ENCODE results near the gene ZDHHC6. TPM values are rescaled to one million over a fixed set of nuclear protein-coding genes. Genes with fewer than 3 reads are reported as not detected.
A peak's percentile ranks its signal among the peaks of the same experiment; 100 is the strongest.

The ZDHHC6 gene
- total and polyA plus RNA-seq, 8 donors, result 20.0 to 57.1 (median 25.5) TPM

- TF ChIP-seq POLR2A (IDR thresholded peaks at IDR 0.05), result no peak
- no peak for TF ChIP-seq POLR2AphosphoS5 (IDR thresholded peaks at IDR 0.05)
- no peak for TF ChIP-seq EP300 (IDR thresholded peaks at IDR 0.05)
- no peak for TF ChIP-seq CTCF (IDR thresholded peaks at IDR 0.05)
- peak; percentile 48 to 79 for DNase-seq
- Histone ChIP-seq H3K27ac (no peak overlapping the region), H3K27me3 (no peaks in the 10 kb centered on the region), H3K36me3 (no peaks in the 10 kb centered on the region), H3K4me3 (no peak overlapping the region), H3K4me1 (peaks cover 8 to 10% (median 9%) of the 10 kb centered on the region in 4 donors), H3K9me3 (no peaks in the 10 kb centered on the region)
- WGBS, 5 donors, result 20 to 53% (median 25%) methylated on average over 2 of the region's 2 CpGs
- intact Hi-C loops (cut with DNase I; ENCODE audit: low total_unique reads), result no loop called here
Measured at GRCh38 chr10:112490545-112490944, 43.8 kb upstream of the ZDHHC6 start.

GRCh38 chr10:112487964-112488363, 41.2 kb upstream of the ZDHHC6 start:
- Histone ChIP-seq H3K27ac (no peak overlapping the region), H3K36me3 (no peaks in the 10 kb centered on the region), H3K9me3 (no peaks in the 10 kb centered on the region), H3K4me3 (no peak overlapping the region), H3K4me1 (peaks cover 8 to 10% (median 9%) of the 10 kb centered on the region in 4 donors), H3K27me3 (no peaks in the 10 kb centered on the region)
- intact Hi-C loops (cut with DNase I; ENCODE audit: low total_unique reads), result no loop called here
- TF ChIP-seq CTCF (IDR thresholded peaks at IDR 0.05) (no peak), POLR2A (IDR thresholded peaks at IDR 0.05) (no peak), POLR2AphosphoS5 (IDR thresholded peaks at IDR 0.05) (no peak), EP300 (IDR thresholded peaks at IDR 0.05) (no peak)
- no peak for DNase-seq

GRCh38 chr10:112484399-112484798, 37.7 kb upstream of the ZDHHC6 start:
- H3K9me3 ChIP-seq, result no peaks in the 10 kb centered on the region
- WGBS, 5 donors, result 84 to 92% (median 90%) methylated on average over 2 of the region's 2 CpGs

GRCh38 chr10:112481602-112482001, 34.9 kb upstream of the ZDHHC6 start:
- TF ChIP-seq CTCF (IDR thresholded peaks at IDR 0.05) (no peak), POLR2AphosphoS5 (IDR thresholded peaks at IDR 0.05) (no peak), POLR2A (IDR thresholded peaks at IDR 0.05) (no peak), EP300 (IDR thresholded peaks at IDR 0.05) (no peak)
- no peak overlapping the region for H3K27ac ChIP-seq
- DNase-seq, result peak in 1 of 2 donors; percentile 26
- 85 to 89% (median 88%) methylated on average over 3 of the region's 3 CpGs for WGBS, 5 donors
- H3K4me3 ChIP-seq, result no peak overlapping the region
- H3K4me1 ChIP-seq, result no peaks in the 10 kb centered on the region
- H3K36me3 ChIP-seq, result no peaks in the 10 kb centered on the region
- H3K9me3 ChIP-seq, result no peaks in the 10 kb centered on the region
- intact Hi-C loops (cut with DNase I; ENCODE audit: low total_unique reads), result no loop called here
- H3K27me3 ChIP-seq, result no peaks in the 10 kb centered on the region

More at GRCh38 chr10:112484399-112484798, 37.7 kb upstream of the ZDHHC6 start:
- H3K36me3 ChIP-seq, result no peaks in the 10 kb centered on the region
- no peak for DNase-seq
- intact Hi-C loops (cut with DNase I; ENCODE audit: low total_unique reads), result no loop called here
- no peaks in the 10 kb centered on the region for H3K4me1 ChIP-seq
- no peak for TF ChIP-seq CTCF (IDR thresholded peaks at IDR 0.05)
- no peak for TF ChIP-seq POLR2AphosphoS5 (IDR thresholded peaks at IDR 0.05)
- no peak for TF ChIP-seq POLR2A (IDR thresholded peaks at IDR 0.05)
- TF ChIP-seq EP300 (IDR thresholded peaks at IDR 0.05), result no peak
- no peak overlapping the region for H3K4me3 ChIP-seq
- no peaks in the 10 kb centered on the region for H3K27me3 ChIP-seq
- no peak overlapping the region for H3K27ac ChIP-seq
